Gastroesophageal sphincter (tissue), 3 donors: Measurements from ENCODE around the gene CERS4.

Experiments used
- EP300 ChIP-seq: sonication (generic); formaldehyde crosslinking; IDR thresholded peaks from one replicate; pipeline ENCODE4 v1.6.1; 2017; ENCODE audit warnings: antibody characterized with exemption, mild to moderate bottlenecking
- POLR2A ChIP-seq, 2 donors: fragments of 450-650 bp; IDR thresholded peaks; one replicate each; pipeline ENCODE4 v1.6.1; 2017; ENCODE audit warnings: antibody characterized with exemption in 2 of 2, mild to moderate bottlenecking in 2 of 2, moderate library complexity in 1 of 2
- POLR2AphosphoS5 ChIP-seq: sonication (generic); formaldehyde crosslinking; IDR thresholded peaks from one replicate; pipeline ENCODE4 v1.6.1; 2017; ENCODE audit warnings: antibody characterized with exemption
- TF ChIP-seq, protein P1 (sequence below), 4 experiments: fragments of 200-600 bp in 2 of 4; fragments of 450-650 bp in 2 of 4; sonication (generic) in 1 of 4; IDR thresholded peaks; one replicate each; pipeline ENCODE4 v1.5.1; 2017 to 2019; ENCODE audit warnings: antibody characterized with exemption in 4 of 4, mild to moderate bottlenecking in 2 of 4, moderate library complexity in 2 of 4

DNA sequence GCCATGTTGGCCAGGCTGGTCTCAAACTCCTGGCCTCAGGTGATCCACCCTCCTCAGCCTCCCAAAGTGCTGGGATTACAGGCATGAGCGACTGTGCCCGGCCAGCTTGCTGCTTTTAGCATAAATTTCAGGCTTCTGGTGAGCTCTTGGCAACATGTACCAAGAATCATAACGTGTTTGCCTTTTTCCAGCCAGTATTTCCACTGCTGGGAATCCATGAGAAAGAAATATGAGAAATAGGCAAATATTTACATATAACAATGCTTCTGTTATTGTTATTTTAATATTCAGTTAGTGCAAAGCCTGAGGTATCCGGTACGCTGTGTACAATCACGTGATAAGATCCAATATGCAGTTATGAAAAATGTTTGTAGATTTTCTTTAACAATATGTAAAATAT lies 29.2 kb upstream of the CERS4 start:
- TF ChIP-seq, protein P1, sequence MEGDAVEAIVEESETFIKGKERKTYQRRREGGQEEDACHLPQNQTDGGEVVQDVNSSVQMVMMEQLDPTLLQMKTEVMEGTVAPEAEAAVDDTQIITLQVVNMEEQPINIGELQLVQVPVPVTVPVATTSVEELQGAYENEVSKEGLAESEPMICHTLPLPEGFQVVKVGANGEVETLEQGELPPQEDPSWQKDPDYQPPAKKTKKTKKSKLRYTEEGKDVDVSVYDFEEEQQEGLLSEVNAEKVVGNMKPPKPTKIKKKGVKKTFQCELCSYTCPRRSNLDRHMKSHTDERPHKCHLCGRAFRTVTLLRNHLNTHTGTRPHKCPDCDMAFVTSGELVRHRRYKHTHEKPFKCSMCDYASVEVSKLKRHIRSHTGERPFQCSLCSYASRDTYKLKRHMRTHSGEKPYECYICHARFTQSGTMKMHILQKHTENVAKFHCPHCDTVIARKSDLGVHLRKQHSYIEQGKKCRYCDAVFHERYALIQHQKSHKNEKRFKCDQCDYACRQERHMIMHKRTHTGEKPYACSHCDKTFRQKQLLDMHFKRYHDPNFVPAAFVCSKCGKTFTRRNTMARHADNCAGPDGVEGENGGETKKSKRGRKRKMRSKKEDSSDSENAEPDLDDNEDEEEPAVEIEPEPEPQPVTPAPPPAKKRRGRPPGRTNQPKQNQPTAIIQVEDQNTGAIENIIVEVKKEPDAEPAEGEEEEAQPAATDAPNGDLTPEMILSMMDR (IDR thresholded peaks at IDR 0.05) = no peak
- TF ChIP-seq POLR2A (IDR thresholded peaks at IDR 0.05) (no peak), POLR2AphosphoS5 (no peak), EP300 (no peak)
